Right lobe of liver (tissue), 6 donors: ENCODE data around the gene MAP4K2. TPM values are rescaled to one million over a fixed set of nuclear protein-coding genes. Genes with fewer than 3 reads are reported as not detected.

Experiments
- ATAC-seq, 4 donors: fragments of 200-7000 bp; cut with Tn5 transposase; one replicate each; pipeline ENCODE4 v1.9.1; 2020; ENCODE audit warnings: mild to moderate bottlenecking in 4 of 4, moderate library complexity in 4 of 4
- DNase-seq, 3 donors: peaks; one replicate each; pipeline ENCODE4 v3.0.0-alpha.2; 2020
- H3K27ac ChIP-seq, 3 donors: fragments of 200-600 bp; one replicate each; pipeline ENCODE4 v1.8.0; 2022
- H3K27me3 ChIP-seq, 2 donors: fragments of 200-600 bp; one replicate each; pipeline ENCODE4 v1.8.0; 2022
- H3K36me3 ChIP-seq, 4 donors: fragments of 200-600 bp; sonication (generic) in 1 of 4; one replicate each; pipeline versions ENCODE4 v1.5.1 to v1.8.0; 2017 to 2022; ENCODE audit warnings: control low read depth in 1 of 4
- H3K4me1 ChIP-seq, 4 donors: fragments of 200-600 bp; sonication (generic) in 1 of 4; one replicate each; pipeline versions ENCODE4 v1.5.1 to v1.8.0; 2017 to 2022; ENCODE audit warnings: control low read depth in 1 of 4
- H3K4me3 ChIP-seq, 3 donors: fragments of 200-600 bp; one replicate each; pipeline ENCODE4 v1.8.0; 2022
- H3K9me3 ChIP-seq, 4 donors: fragments of 200-600 bp; sonication (generic) in 1 of 4; one replicate each; pipeline versions ENCODE4 v1.5.1 to v1.8.0; 2017 to 2022; ENCODE audit warnings: control low read depth in 1 of 4
- CTCF ChIP-seq, 4 donors: fragments of 200-600 bp in 3 of 4; fragments of 450-650 bp in 1 of 4; IDR thresholded peaks; one replicate each; pipeline versions ENCODE4 v1.5.1 to v1.8.0; 2016 to 2022; ENCODE audit warnings: antibody characterized with exemption in 4 of 4, mild to moderate bottlenecking in 2 of 4
- POLR2A ChIP-seq: fragments of 450-650 bp; IDR thresholded peaks from one replicate; pipeline ENCODE4 v1.6.1; 2017; ENCODE audit warnings: antibody characterized with exemption, mild to moderate bottlenecking
- WGBS: methylation state at CpG from one replicate; pipeline ENCODE4 v1.1.6; 2018; ENCODE audit warnings: low coverage, low lambda C conversion rate; ENCODE audit not compliant: insufficient coverage; ENCODE audit errors: missing lambda C conversion rate; 5-methylcytosine and 5-hydroxymethylcytosine counted together
- intact Hi-C, 2 donors: fragments of 100-400 bp; cut with DNase I; formaldehyde crosslinking; loops; one replicate each; pipeline versions ENCODE4 v1.11.2 to v1.14.1; 2022
- total RNA-seq, 6 experiments: library from RNA; depleted of rRNA in 2 of 6; stranded (reverse); fragments of >200 nt in 2 of 6; fragmentation: NEBNext Ultra II Directional in 3 of 6; extraction: Animal tissue kit (Norgen Biotek cat#: 25700) in 3 of 6; gene quantifications; one replicate each; pipeline versions ENCODE4 v1.1.0 to v1.2.4, GENCODE V29; 2016 to 2023
- donor health status: DM: no; HTN: yes; CAD: no.
- donor health status: DM: no; HTN: no; CAD: no.
- donor health status: DM: no; HTN: no; CAD: no.
- donor health status: DM: no; HTN: yes; CAD: no.
- donor health status: DM: no; HTN: yes; CAD: no.

The MAP4K2 gene
- total RNA-seq, 6 experiments from 2014 or later, result 3.4 to 14.7 (median 4.8) TPM

- no peaks in the 10 kb centered on the region for H3K36me3 ChIP-seq
- no peak overlapping the region for H3K4me3 ChIP-seq
- ATAC-seq (no peak), DNase-seq (no peak)
- 73% methylated on average over 6 of the region's 13 CpGs for WGBS
- no peaks in the 10 kb centered on the region for H3K9me3 ChIP-seq
- no peak for TF ChIP-seq CTCF (IDR thresholded peaks at IDR 0.05)
- TF ChIP-seq POLR2A, result no peak
- H3K4me1 ChIP-seq, result peaks cover 0 to 5% (median 0%) of the 10 kb centered on the region in 4 donors
- H3K27me3 ChIP-seq, result no peaks in the 10 kb centered on the region
- intact Hi-C loops, result loop anchor here in 1 of 2 donors (5.0 kb wide), 1 partner anchor 47 kb away; no protein-coding TSS in a partner anchor
- H3K27ac ChIP-seq, result no peak overlapping the region
Observed at GRCh38 chr11:64839335-64839734, 36.3 kb upstream of the MAP4K2 start.

- ATAC-seq (no peak), DNase-seq (no peak)
- Histone ChIP-seq H3K9me3 (no peaks in the 10 kb centered on the region), H3K27me3 (no peaks in the 10 kb centered on the region), H3K27ac (no peak overlapping the region), H3K36me3 (no peaks in the 10 kb centered on the region), H3K4me1 (no peaks in the 10 kb centered on the region), H3K4me3 (no peak overlapping the region)
- intact Hi-C loops, result loop anchor here in 1 of 2 donors (5.0 kb wide), 1 partner anchor 46 kb away; no protein-coding TSS in a partner anchor
- WGBS, result no CpG with 5 or more reads among the region's 28 CpGs
- no peak for TF ChIP-seq POLR2A
- TF ChIP-seq CTCF (IDR thresholded peaks at IDR 0.05), result no peak
Observed at GRCh38 chr11:64838600-64839334, 35.8 kb upstream of the MAP4K2 start.

GRCh38 chr11:64837887-64838351 lies 34.9 kb upstream of the MAP4K2 start:
- no CpG with 5 or more reads among the region's 10 CpGs for WGBS
- TF ChIP-seq CTCF (IDR thresholded peaks at IDR 0.05) (no peak), POLR2A (no peak)

GRCh38 chr11:64836448-64837072 lies 33.5 kb upstream of the MAP4K2 start:
- DNase-seq (no peak), ATAC-seq (no peak)
- Histone ChIP-seq H3K4me1 (no peaks in the 10 kb centered on the region), H3K4me3 (no peak overlapping the region), H3K27ac (no peak overlapping the region), H3K9me3 (no peaks in the 10 kb centered on the region), H3K27me3 (no peaks in the 10 kb centered on the region), H3K36me3 (no peaks in the 10 kb centered on the region)
- no CpG with 5 or more reads among the region's 16 CpGs for WGBS
- intact Hi-C loops, result loop anchor here in 1 of 2 donors (5.0 kb wide), 1 partner anchor 44 kb away; no protein-coding TSS in a partner anchor
- TF ChIP-seq POLR2A, result no peak
- no peak for TF ChIP-seq CTCF (IDR thresholded peaks at IDR 0.05)

More at GRCh38 chr11:64837887-64838351, 34.9 kb upstream of the MAP4K2 start:
- Histone ChIP-seq H3K4me1 (no peaks in the 10 kb centered on the region), H3K4me3 (no peak overlapping the region), H3K9me3 (no peaks in the 10 kb centered on the region), H3K36me3 (no peaks in the 10 kb centered on the region), H3K27me3 (no peaks in the 10 kb centered on the region), H3K27ac (no peak overlapping the region)
- DNase-seq (no peak), ATAC-seq (no peak)
- intact Hi-C loops, result loop anchor here in 1 of 2 donors (5.0 kb wide), 1 partner anchor 46 kb away; no protein-coding TSS in a partner anchor
